IgD-negative memory B cell (primary cell): ENCODE results near the gene MAP2K2. TPM values are rescaled to one million over a fixed set of nuclear protein-coding genes. Genes with fewer than 3 reads are reported as not detected.
"Not testable (repeated sequence)": the region's sequence is repeated elsewhere in the genome, so short reads cannot be mapped to it uniquely, and the experiment has no call there.

Experiments used
- H3K27ac Mint-ChIP-seq, 3 donors: one replicate each; pipeline ENCODE4 v1.8.0; 2020 to 2022; ENCODE audit warnings: mild to moderate bottlenecking in 3 of 3, mixed read lengths in 3 of 3, moderate library complexity in 1 of 3
- H3K27me3 Mint-ChIP-seq: one replicate; pipeline ENCODE4 v1.8.0; 2021; ENCODE audit warnings: mixed read lengths
- H3K36me3 Mint-ChIP-seq: one replicate; pipeline ENCODE4 v1.8.0; 2020; ENCODE audit warnings: mild to moderate bottlenecking, mixed read lengths
- H3K4me1 Mint-ChIP-seq, 3 donors: one replicate each; pipeline ENCODE4 v1.8.0; 2020 to 2022; ENCODE audit warnings: mixed read lengths in 3 of 3, mild to moderate bottlenecking in 1 of 3
- H3K4me3 Mint-ChIP-seq, 4 donors: one replicate each; pipeline ENCODE4 v1.8.0; 2020 to 2022; ENCODE audit warnings: mild to moderate bottlenecking in 4 of 4, mixed read lengths in 4 of 4, moderate library complexity in 3 of 4
- H3K9me3 Mint-ChIP-seq, 3 donors: one replicate each; pipeline ENCODE4 v1.8.0; 2020 to 2021; ENCODE audit warnings: mixed read lengths in 3 of 3, mild to moderate bottlenecking in 1 of 3
- polyA plus RNA-seq: library from polyadenylated mRNA; unstranded; fragments of 300-500 nt; fragmentation: Illumina TruSeq; gene quantifications from one replicate; pipeline ENCODE4 v1.2.3, GENCODE V29; 2021

MAP2K2 gene
- polyA plus RNA-seq, 1 donor from 2014 or later = 69.1 TPM

GRCh38 chr19:4140237-4140711 is 16.4 kb upstream of the MAP2K2 start:
- peaks cover 7 to 10% (median 8%) of the 10 kb centered on the region in 3 donors for H3K4me1 Mint-ChIP-seq
- H3K36me3 Mint-ChIP-seq = no peaks in the 10 kb centered on the region
- H3K27me3 Mint-ChIP-seq = peaks cover 13% of the 10 kb centered on the region
- peak overlapping the region; percentile 11 to 90 (median 68) for H3K4me3 Mint-ChIP-seq
- H3K27ac Mint-ChIP-seq = no peak overlapping the region
- H3K9me3 Mint-ChIP-seq = no peaks in the 10 kb centered on the region

GRCh38 chr19:4139614-4140236 is 15.8 kb upstream of the MAP2K2 start:
- Mint-ChIP-seq H3K36me3 (no peaks in the 10 kb centered on the region), H3K4me3 (peak overlapping the region; percentile 13 to 69 (median 30)), H3K9me3 (no peaks in the 10 kb centered on the region), H3K27me3 (peaks cover 11% of the 10 kb centered on the region), H3K4me1 (peaks cover 7 to 10% (median 8%) of the 10 kb centered on the region in 3 donors), H3K27ac (no peak overlapping the region)

- no peaks in the 10 kb centered on the region for H3K9me3 Mint-ChIP-seq
- H3K4me1 Mint-ChIP-seq = peaks cover 7 to 10% (median 9%) of the 10 kb centered on the region in 3 donors
- no peak overlapping the region for H3K4me3 Mint-ChIP-seq
- H3K36me3 Mint-ChIP-seq = no peaks in the 10 kb centered on the region
- H3K27ac Mint-ChIP-seq = no peak overlapping the region
- H3K27me3 Mint-ChIP-seq = peaks cover 4% of the 10 kb centered on the region
Observed at GRCh38 chr19:4138445-4138844, 14.5 kb upstream of the MAP2K2 start.

- Mint-ChIP-seq H3K27ac (no peak overlapping the region), H3K4me1 (peaks cover 7 to 10% (median 9%) of the 10 kb centered on the region in 3 donors), H3K9me3 (no peaks in the 10 kb centered on the region), H3K36me3 (no peaks in the 10 kb centered on the region), H3K4me3 (no peak overlapping the region), H3K27me3 (no peaks in the 10 kb centered on the region)
Observed at GRCh38 chr19:4136680-4137088, 12.8 kb upstream of the MAP2K2 start.

GRCh38 chr19:4135386-4135785 is 11.5 kb upstream of the MAP2K2 start:
- not testable (repeated sequence) for H3K27me3 Mint-ChIP-seq, H3K36me3 Mint-ChIP-seq, H3K4me3 Mint-ChIP-seq, H3K27ac Mint-ChIP-seq, H3K9me3 Mint-ChIP-seq
- peaks cover 5 to 12% (median 8%) of the 10 kb centered on the region in 3 donors for H3K4me1 Mint-ChIP-seq

- Mint-ChIP-seq H3K4me3 (no peak overlapping the region), H3K36me3 (no peaks in the 10 kb centered on the region), H3K4me1 (peaks cover under 1 to 5% (median 1%) of the 10 kb centered on the region in 3 donors), H3K27ac (no peak overlapping the region), H3K9me3 (no peaks in the 10 kb centered on the region), H3K27me3 (peaks cover 4% of the 10 kb centered on the region)
Observed at GRCh38 chr19:4134351-4134750, 10.4 kb upstream of the MAP2K2 start.

- Mint-ChIP-seq H3K9me3 (no peaks in the 10 kb centered on the region), H3K36me3 (no peaks in the 10 kb centered on the region), H3K27me3 (peaks cover 4% of the 10 kb centered on the region), H3K27ac (peak overlapping the region in 1 of 3 donors; percentile 58), H3K4me1 (peaks cover 0 to 5% (median 1%) of the 10 kb centered on the region in 3 donors), H3K4me3 (peak overlapping the region in 1 of 4 donors; percentile 44)
Observed at GRCh38 chr19:4130744-4131438, 7.0 kb upstream of the MAP2K2 start.

- not testable (repeated sequence) for H3K36me3 Mint-ChIP-seq, H3K27ac Mint-ChIP-seq, H3K9me3 Mint-ChIP-seq, H3K27me3 Mint-ChIP-seq, H3K4me1 Mint-ChIP-seq, H3K4me3 Mint-ChIP-seq
Observed at GRCh38 chr19:4129050-4129449, 5.1 kb upstream of the MAP2K2 start.

- H3K4me3 Mint-ChIP-seq = peak overlapping the region in 2 of 4 donors; percentile 17 to 78
- H3K4me1 Mint-ChIP-seq, H3K9me3 Mint-ChIP-seq, H3K27me3 Mint-ChIP-seq, H3K36me3 Mint-ChIP-seq: not testable (repeated sequence)
- peak overlapping the region in 1 of 3 donors; percentile 72 for H3K27ac Mint-ChIP-seq
Observed at GRCh38 chr19:4127322-4127721, 3.4 kb upstream of the MAP2K2 start.

GRCh38 chr19:4124638-4125037 is 716 bp upstream of the MAP2K2 start:
- Mint-ChIP-seq H3K27ac (peak overlapping the region in 1 of 3 donors; percentile 55), H3K36me3 (no peaks in the 10 kb centered on the region), H3K27me3 (no peaks in the 10 kb centered on the region), H3K9me3 (no peaks in the 10 kb centered on the region), H3K4me1 (peaks cover 3 to 11% (median 8%) of the 10 kb centered on the region in 3 donors), H3K4me3 (peak overlapping the region in 3 of 4 donors; percentile 8 to 91 (median 71))

GRCh38 chr19:4122480-4122879 is 1.4 kb downstream of the MAP2K2 start:
- peaks cover 3 to 15% (median 10%) of the 10 kb centered on the region in 3 donors for H3K4me1 Mint-ChIP-seq
- H3K9me3 Mint-ChIP-seq = no peaks in the 10 kb centered on the region
- H3K27ac Mint-ChIP-seq = peak overlapping the region in 2 of 3 donors; percentile 82 to 96
- H3K27me3 Mint-ChIP-seq = no peaks in the 10 kb centered on the region
- peak overlapping the region; percentile 82 to 97 (median 90) for H3K4me3 Mint-ChIP-seq
- H3K36me3 Mint-ChIP-seq = no peaks in the 10 kb centered on the region

- Mint-ChIP-seq H3K36me3 (no peaks in the 10 kb centered on the region), H3K4me3 (no peak overlapping the region), H3K4me1 (peaks cover 3 to 16% (median 12%) of the 10 kb centered on the region in 3 donors), H3K27ac (no peak overlapping the region), H3K27me3 (no peaks in the 10 kb centered on the region), H3K9me3 (no peaks in the 10 kb centered on the region)
Observed at GRCh38 chr19:4121815-4122214, 2.1 kb downstream of the MAP2K2 start.

GRCh38 chr19:4121273-4121612 is 2.7 kb downstream of the MAP2K2 start:
- Mint-ChIP-seq H3K4me1 (peaks cover 3 to 16% (median 14%) of the 10 kb centered on the region in 3 donors), H3K27ac (peak overlapping the region in 1 of 3 donors; percentile 39), H3K9me3 (no peaks in the 10 kb centered on the region)

GRCh38 chr19:4120559-4121272 is 3.2 kb downstream of the MAP2K2 start:
- Mint-ChIP-seq H3K4me3 (peak overlapping the region in 2 of 4 donors; percentile 54 to 57), H3K36me3 (no peaks in the 10 kb centered on the region), H3K4me1 (peaks cover 5 to 19% (median 17%) of the 10 kb centered on the region in 3 donors), H3K27ac (peak overlapping the region in 1 of 3 donors; percentile 39), H3K9me3 (no peaks in the 10 kb centered on the region), H3K27me3 (no peaks in the 10 kb centered on the region)

More at GRCh38 chr19:4121273-4121612, 2.7 kb downstream of the MAP2K2 start:
- H3K36me3 Mint-ChIP-seq = no peaks in the 10 kb centered on the region
- H3K4me3 Mint-ChIP-seq = no peak overlapping the region
- H3K27me3 Mint-ChIP-seq = no peaks in the 10 kb centered on the region

GRCh38 chr19:4119763-4120162 is 4.2 kb downstream of the MAP2K2 start:
- Mint-ChIP-seq H3K27ac (peak overlapping the region in 1 of 3 donors; percentile 39), H3K36me3 (no peaks in the 10 kb centered on the region), H3K4me1 (peaks cover 15 to 28% (median 25%) of the 10 kb centered on the region in 3 donors), H3K27me3 (no peaks in the 10 kb centered on the region), H3K9me3 (no peaks in the 10 kb centered on the region), H3K4me3 (peak overlapping the region in 1 of 4 donors; percentile 65)
